Left ventricle myocardium inferior (tissue), 1 donor: ENCODE data around the gene LRRC1. TPM values are rescaled to one million over a fixed set of nuclear protein-coding genes. Genes with fewer than 3 reads are reported as not detected.
A peak's percentile ranks its signal among the peaks of the same experiment; 100 is the strongest.

Experiments
- DNase-seq: peaks from one replicate; pipeline ENCODE4 v3.0.0-alpha.2; 2020
- H3K27ac ChIP-seq: fragments of 200-600 bp; replicated peaks from 2 replicates; pipeline ENCODE4 v1.8.0; 2021
- H3K27me3 ChIP-seq: fragments of 200-600 bp; 2 replicates; pipeline ENCODE4 v1.8.0; 2021; ENCODE audit warnings: low read depth
- H3K36me3 ChIP-seq: fragments of 200-600 bp; 2 replicates; pipeline ENCODE4 v1.8.0; 2021
- H3K4me1 ChIP-seq: fragments of 200-600 bp; 2 replicates; pipeline ENCODE4 v1.8.0; 2021
- H3K4me3 ChIP-seq: fragments of 200-600 bp; 2 replicates; pipeline ENCODE4 v1.8.0; 2021; ENCODE audit warnings: mild to moderate bottlenecking, moderate library complexity
- H3K9me3 ChIP-seq: fragments of 200-600 bp; replicated peaks from 2 replicates; pipeline ENCODE4 v1.8.0; 2021
- intact Hi-C: fragments of 100-400 bp; cut with micrococcal nuclease; formaldehyde crosslinking; loops from one replicate; pipeline ENCODE4 v1.11.0; 2022
- total RNA-seq: library from RNA; stranded (reverse); fragmentation: NEBNext Ultra II Directional; extraction: Animal tissue kit (Norgen Biotek cat#: 25700); gene quantifications from one replicate; pipeline ENCODE4 v1.2.1, GENCODE V29; 2021
- TF ChIP-seq, protein P1 (sequence below): fragments of 200-600 bp; IDR thresholded peaks from 2 replicates; pipeline ENCODE4 v1.8.0; 2021; ENCODE audit warnings: antibody characterized with exemption, mild to moderate bottlenecking, borderline replicate concordance
- donor health status: DM: no; HTN: yes; CAD: no; lungs with severe emphysema.

LRRC1 gene
- total RNA-seq, 1 donor from 2014 or later: 2.7 TPM

DNA sequence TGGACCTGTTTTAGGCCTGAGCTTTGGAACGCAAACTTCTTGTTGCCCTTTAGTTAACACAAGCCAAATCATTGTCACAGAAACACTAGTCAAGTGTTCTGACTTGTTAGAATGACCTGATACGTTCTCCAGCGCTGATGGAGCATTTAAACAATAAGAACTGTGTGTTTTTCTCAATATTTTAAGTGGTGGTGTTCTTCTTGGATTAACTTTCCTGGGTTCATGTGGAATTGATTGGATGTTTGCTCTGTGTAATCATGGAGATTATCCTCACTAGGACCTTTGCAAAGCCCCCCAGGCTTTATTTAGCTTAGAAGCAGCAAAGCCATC, 1.6 kb downstream of the LRRC1 start:
- TF ChIP-seq, protein P1, sequence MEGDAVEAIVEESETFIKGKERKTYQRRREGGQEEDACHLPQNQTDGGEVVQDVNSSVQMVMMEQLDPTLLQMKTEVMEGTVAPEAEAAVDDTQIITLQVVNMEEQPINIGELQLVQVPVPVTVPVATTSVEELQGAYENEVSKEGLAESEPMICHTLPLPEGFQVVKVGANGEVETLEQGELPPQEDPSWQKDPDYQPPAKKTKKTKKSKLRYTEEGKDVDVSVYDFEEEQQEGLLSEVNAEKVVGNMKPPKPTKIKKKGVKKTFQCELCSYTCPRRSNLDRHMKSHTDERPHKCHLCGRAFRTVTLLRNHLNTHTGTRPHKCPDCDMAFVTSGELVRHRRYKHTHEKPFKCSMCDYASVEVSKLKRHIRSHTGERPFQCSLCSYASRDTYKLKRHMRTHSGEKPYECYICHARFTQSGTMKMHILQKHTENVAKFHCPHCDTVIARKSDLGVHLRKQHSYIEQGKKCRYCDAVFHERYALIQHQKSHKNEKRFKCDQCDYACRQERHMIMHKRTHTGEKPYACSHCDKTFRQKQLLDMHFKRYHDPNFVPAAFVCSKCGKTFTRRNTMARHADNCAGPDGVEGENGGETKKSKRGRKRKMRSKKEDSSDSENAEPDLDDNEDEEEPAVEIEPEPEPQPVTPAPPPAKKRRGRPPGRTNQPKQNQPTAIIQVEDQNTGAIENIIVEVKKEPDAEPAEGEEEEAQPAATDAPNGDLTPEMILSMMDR: no peak
- intact Hi-C loops: loop anchor here (10.0 kb wide), 2 partner anchors 128 to 158 kb away; no protein-coding TSS in a partner anchor
- no peak for DNase-seq

DNA sequence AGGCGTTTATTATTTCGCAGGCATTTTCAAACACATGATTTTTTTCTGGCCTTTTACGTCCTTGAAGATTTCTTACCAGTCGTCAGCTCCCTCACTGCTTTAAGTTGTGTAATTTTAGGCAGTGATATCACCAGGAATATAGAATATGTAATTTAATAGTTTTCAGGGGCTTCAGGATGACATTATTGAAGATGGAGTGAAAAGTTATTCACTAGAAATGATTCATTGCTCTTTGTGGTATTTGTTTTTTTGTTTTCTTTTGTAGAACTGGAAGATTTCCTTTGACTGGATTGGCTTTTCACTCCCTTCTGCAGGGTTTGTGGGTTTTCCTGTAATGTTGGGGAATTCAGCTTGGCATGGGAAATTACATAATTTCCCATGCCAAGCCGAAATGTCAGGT, 2.0 kb downstream of the LRRC1 start:
- DNase-seq: no peak
- intact Hi-C loops: loop anchor here (10.0 kb wide), 2 partner anchors 128 to 158 kb away; no protein-coding TSS in a partner anchor
- TF ChIP-seq, protein P1: no peak
- Histone ChIP-seq H3K36me3 (no peaks in the 10 kb centered on the region), H3K27me3 (no peaks in the 10 kb centered on the region), H3K4me1 (peaks cover 37% of the 10 kb centered on the region), H3K9me3 (no peaks in the 10 kb centered on the region), H3K27ac (no peak overlapping the region), H3K4me3 (peak overlapping the region; percentile 88)

More for the DNA sequence above, 1.6 kb downstream of the LRRC1 start:
- Histone ChIP-seq H3K27ac (peak overlapping the region; percentile 83), H3K9me3 (no peaks in the 10 kb centered on the region), H3K4me1 (peaks cover 37% of the 10 kb centered on the region), H3K27me3 (no peaks in the 10 kb centered on the region), H3K4me3 (peak overlapping the region; percentile 88), H3K36me3 (no peaks in the 10 kb centered on the region)

DNA sequence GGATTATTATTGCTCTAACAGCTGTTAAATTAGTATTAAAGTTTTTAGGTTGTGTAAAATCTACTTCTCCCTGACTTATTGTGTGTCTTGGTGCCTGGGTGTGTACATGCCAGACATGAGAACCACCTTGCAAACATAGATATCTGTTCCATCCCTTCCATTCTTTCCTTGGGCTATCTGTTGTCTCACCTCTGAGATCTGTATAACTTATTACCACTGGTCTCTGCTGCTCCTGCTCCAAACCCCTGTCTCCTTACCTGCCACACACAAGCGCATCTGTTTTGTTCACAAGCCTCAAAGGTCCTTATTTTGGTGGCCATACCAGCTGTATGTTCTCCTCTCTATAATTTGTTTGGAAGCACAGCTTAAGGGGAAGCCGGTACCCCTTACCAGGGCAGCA, 2.5 kb downstream of the LRRC1 start:
- no peaks in the 10 kb centered on the region for H3K36me3 ChIP-seq
- TF ChIP-seq, protein P1: no peak
- H3K9me3 ChIP-seq: no peaks in the 10 kb centered on the region
- H3K27me3 ChIP-seq: no peaks in the 10 kb centered on the region
- no peak overlapping the region for H3K27ac ChIP-seq
- H3K4me1 ChIP-seq: peaks cover 37% of the 10 kb centered on the region
- intact Hi-C loops: loop anchor here (10.0 kb wide), 2 partner anchors 127 to 157 kb away; no protein-coding TSS in a partner anchor
- no peak for DNase-seq
- no peak overlapping the region for H3K4me3 ChIP-seq

DNA sequence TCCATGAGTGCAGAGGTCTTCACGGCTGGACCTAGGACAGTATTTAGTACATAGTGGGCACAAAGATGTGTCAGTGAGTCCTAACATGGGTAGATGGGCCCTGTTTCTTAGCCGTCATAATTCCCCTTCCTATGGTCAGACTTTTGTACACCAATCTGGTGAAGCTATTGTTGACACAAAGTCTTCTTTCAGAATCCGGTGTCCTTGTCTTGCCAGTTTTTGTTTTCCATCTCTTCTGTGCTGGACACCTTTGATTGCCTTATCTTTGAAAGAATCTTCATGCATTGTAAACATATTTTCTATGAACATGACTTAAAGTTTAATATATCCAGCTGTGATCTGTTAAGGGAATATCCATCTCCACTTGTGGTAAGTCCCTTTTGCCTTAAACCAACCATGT, 4.5 kb downstream of the LRRC1 start:
- no peak overlapping the region for H3K4me3 ChIP-seq
- H3K9me3 ChIP-seq: no peaks in the 10 kb centered on the region
- intact Hi-C loops: loop anchor here (10.0 kb wide), 2 partner anchors 125 to 155 kb away; no protein-coding TSS in a partner anchor
- no peak for DNase-seq
- H3K27ac ChIP-seq: no peak overlapping the region
- H3K36me3 ChIP-seq: no peaks in the 10 kb centered on the region
- H3K27me3 ChIP-seq: no peaks in the 10 kb centered on the region
- peaks cover 28% of the 10 kb centered on the region for H3K4me1 ChIP-seq
- TF ChIP-seq, protein P1: no peak

DNA sequence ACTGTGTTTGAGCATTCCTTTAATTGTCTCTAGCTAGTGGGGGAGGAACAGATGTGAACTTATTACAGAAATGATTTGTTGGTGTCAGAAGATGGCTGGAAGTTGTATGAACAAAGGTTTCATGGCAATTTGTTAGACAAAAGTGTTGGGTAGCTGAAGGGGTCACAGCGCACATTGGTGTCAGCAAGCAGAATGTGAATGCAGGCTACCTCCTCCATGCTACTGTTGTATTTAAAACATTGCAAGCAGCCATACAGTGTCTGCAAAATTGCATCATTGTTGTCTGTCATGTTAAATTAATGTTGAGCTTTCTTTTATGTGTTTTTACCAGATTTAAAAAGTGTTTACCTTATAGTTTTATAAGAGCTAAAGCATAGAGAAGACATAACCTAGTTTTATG, 6.2 kb downstream of the LRRC1 start:
- Histone ChIP-seq H3K9me3 (no peaks in the 10 kb centered on the region), H3K27me3 (no peaks in the 10 kb centered on the region), H3K4me3 (no peak overlapping the region), H3K36me3 (no peaks in the 10 kb centered on the region), H3K27ac (no peak overlapping the region), H3K4me1 (peaks cover 20% of the 10 kb centered on the region)
- TF ChIP-seq, protein P1: no peak
- DNase-seq: no peak
- intact Hi-C loops: no loop called here

DNA sequence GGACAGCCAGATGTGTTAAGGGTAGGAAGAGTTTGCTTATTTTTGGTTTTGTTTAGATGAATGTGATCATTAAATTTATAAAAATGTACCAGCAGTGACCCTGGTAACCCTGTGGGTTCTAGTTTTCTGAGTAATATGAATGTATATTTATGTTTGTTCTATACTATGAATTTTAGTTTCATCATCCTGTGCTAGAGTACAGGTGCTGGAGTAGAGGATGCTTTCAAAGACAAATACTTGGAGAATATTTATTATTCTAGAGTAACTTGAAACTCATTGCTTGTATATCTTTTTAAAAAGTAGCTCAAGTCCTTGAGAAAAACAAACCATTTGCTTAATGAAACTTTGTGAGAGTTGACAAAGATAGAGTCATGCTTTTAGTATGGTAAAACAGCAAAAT, 7.8 kb downstream of the LRRC1 start:
- H3K4me3 ChIP-seq: no peak overlapping the region
- no peaks in the 10 kb centered on the region for H3K9me3 ChIP-seq
- H3K36me3 ChIP-seq: no peaks in the 10 kb centered on the region
- intact Hi-C loops: no loop called here
- DNase-seq: no peak
- H3K27ac ChIP-seq: no peak overlapping the region
- TF ChIP-seq, protein P1: no peak
- H3K27me3 ChIP-seq: no peaks in the 10 kb centered on the region
- H3K4me1 ChIP-seq: peaks cover 12% of the 10 kb centered on the region
